K562 (cell line): ENCODE results near the gene ZNF215. TPM values are rescaled to one million over a fixed set of nuclear protein-coding genes. Genes with fewer than 3 reads are reported as not detected.

Experiments used
- ATAC-seq: fragments of 200-7000 bp; cut with Tn5 transposase; 3 replicates; pipeline ENCODE4 v1.9.1; 2020; ENCODE audit warnings: moderate library complexity
- BruUV-seq: library from RNA; stranded (reverse); fragments of 400-500 nt; replicated peaks from 2 replicates; lab custom pipeline; 2021; lab: Mats Ljungman, UMichigan
- CTCF ChIA-PET: fragments of 300-600 bp; formaldehyde crosslinking; extraction: SDS; loops from one replicate; lab custom pipeline; 2021; ENCODE audit warnings: low intra/inter-chr PET ratio; lab: Yijun Ruan, JAX
- POLR2A ChIA-PET: fragments of 300-600, 350-650 bp; sonication (Branson Sonifier 250); formaldehyde crosslinking; extraction: SDS; loops from one replicate; lab custom pipeline; 2021; ENCODE audit warnings: antibody characterized with exemption, inconsistent platforms; lab: Yijun Ruan, JAX
- DNase-seq, 4 experiments: peaks; one replicate each; pipeline versions ENCODE4 v3.0.0 to v3.0.0-alpha.2; 2011 to 2018; ENCODE audit warnings: low spot score in 3 of 4, mixed read lengths in 3 of 4; ENCODE audit errors: extremely low read depth in 1 of 4
- FAIRE-seq: peaks from 2 replicates; lab custom pipeline; 2011; peaks lifted over from hg19 to GRCh38; lab: Jason Lieb, UNC
- H2AFZ ChIP-seq: 2 replicates; pipeline ENCODE4 v1.6.0; 2011; ENCODE audit warnings: low read depth, low read length, control low read depth, inconsistent platforms
- H3K27ac ChIP-seq: fragments of 200-600 bp; 3 replicates; pipeline ENCODE4 v1.8.0; 2011; ENCODE audit warnings: low read depth, mild to moderate bottlenecking, control low read depth, inconsistent platforms, low read length, moderate library complexity, mixed read lengths; ENCODE audit errors: extremely low read depth
- H3K27me3 ChIP-seq, 2 experiments: fragments of 300-600 bp in 1 of 2; 2 replicates in 1 of 2; 3 replicates in 1 of 2; pipeline versions ENCODE4 v1.6.0 to v1.8.0; 2011; ENCODE audit warnings: inconsistent platforms in 2 of 2, low read length in 2 of 2, mild to moderate bottlenecking in 1 of 2, mixed read lengths in 1 of 2, moderate library complexity in 1 of 2; ENCODE audit not compliant: control insufficient read depth in 2 of 2, insufficient read depth in 2 of 2
- H3K36me3 ChIP-seq: fragments of 300-600 bp; 3 replicates; pipeline ENCODE4 v1.8.0; 2011; ENCODE audit warnings: mild to moderate bottlenecking, low read length, inconsistent platforms; ENCODE audit not compliant: control insufficient read depth, insufficient read depth
- H3K4me1 ChIP-seq, 2 experiments: fragments of 200-600 bp in 1 of 2; replicated peaks in 1 of 2; 2 replicates in 1 of 2; 3 replicates in 1 of 2; pipeline versions ENCODE4 v1.5.1 to v1.8.0; 2011; ENCODE audit warnings: inconsistent platforms in 2 of 2, low read length in 2 of 2, mild to moderate bottlenecking in 1 of 2, mixed read lengths in 1 of 2, moderate library complexity in 1 of 2; ENCODE audit not compliant: control insufficient read depth in 2 of 2, insufficient read depth in 2 of 2
- H3K4me2 ChIP-seq: 2 replicates; pipeline ENCODE4 v1.6.1; 2011; ENCODE audit warnings: low read length, control low read depth, inconsistent platforms, mixed read lengths; ENCODE audit not compliant: insufficient read depth
- H3K4me3 ChIP-seq: fragments of 200-600 bp; sonication (generic), shearing (Covaris generic); 2 replicates; pipeline ENCODE4 v1.5.1; 2016; ENCODE audit warnings: control low read depth, inconsistent platforms
- H3K79me2 ChIP-seq: fragments of 200-600 bp; 3 replicates; pipeline ENCODE4 v1.8.0; 2011; ENCODE audit warnings: low read length, inconsistent platforms; ENCODE audit not compliant: control insufficient read depth, insufficient read depth
- H3K9ac ChIP-seq, 2 experiments: 2 replicates each; pipeline versions ENCODE4 v1.6.0 to v1.6.1; 2011; ENCODE audit warnings: low read depth in 2 of 2, low read length in 2 of 2, control low read depth in 1 of 2, inconsistent platforms in 1 of 2, mild to moderate bottlenecking in 1 of 2, mixed read lengths in 1 of 2; ENCODE audit not compliant: insufficient read depth in 1 of 2
- H3K9me1 ChIP-seq: one replicate; pipeline ENCODE4 v1.6.0; 2011; ENCODE audit warnings: inconsistent platforms, mild to moderate bottlenecking, low read length, moderate library complexity; ENCODE audit not compliant: control insufficient read depth, insufficient read depth
- H3K9me3 ChIP-seq: replicated peaks from 2 replicates; pipeline ENCODE4 v1.5.1; 2011; ENCODE audit warnings: low read depth, low read length, inconsistent platforms; ENCODE audit not compliant: control insufficient read depth, insufficient read depth
- H4K20me1 ChIP-seq: replicated peaks from 2 replicates; pipeline ENCODE4 v1.6.1; 2011; ENCODE audit warnings: low read length, inconsistent platforms, mixed read lengths; ENCODE audit not compliant: control insufficient read depth, insufficient read depth
- BHLHE40 ChIP-seq: IDR thresholded peaks from 2 replicates; pipeline ENCODE4 v1.6.1; 2011; ENCODE audit warnings: low read length, improper control_type of control experiment
- CHCHD3 ChIP-seq: fragments of 250-450 bp; sonication (Bioruptor Pico); IDR thresholded peaks from 2 replicates; pipeline ENCODE4 v2.1.2; 2022; ENCODE audit warnings: mild to moderate bottlenecking
- HMG20A ChIP-seq: fragments of 450-650 bp; formaldehyde crosslinking; conservative IDR thresholded peaks from 2 replicates; pipeline ENCODE4 v1.4.0; 2020; ENCODE audit warnings: mild to moderate bottlenecking, mixed read lengths
- MEF2A ChIP-seq: IDR thresholded peaks from 2 replicates; pipeline ENCODE4 v1.6.1; 2011; ENCODE audit warnings: low read depth, mild to moderate bottlenecking, low read length, moderate library complexity; ENCODE audit not compliant: control insufficient read depth
- NCOA4 ChIP-seq: fragments of 450-650 bp; IDR thresholded peaks from 2 replicates; pipeline ENCODE4 v1.6.1; 2018; ENCODE audit warnings: mild to moderate bottlenecking; ENCODE audit not compliant: partially characterized antibody
- RBM22 ChIP-seq: fragments of 200-400 bp; formaldehyde crosslinking; IDR thresholded peaks from 2 replicates; pipeline ENCODE4 v1.6.1; 2018; ENCODE audit warnings: low read length, low read depth; ENCODE audit not compliant: poor library complexity, severe bottlenecking
- RHOXF2B ChIP-seq: fragments of 250-450 bp; sonication (Bioruptor Pico); conservative IDR thresholded peaks from 2 replicates; pipeline ENCODE4 v1.5.1; 2021
- TAF7 ChIP-seq: fragments of 450-650 bp; IDR thresholded peaks from 2 replicates; pipeline ENCODE4 v1.6.1; 2016; ENCODE audit warnings: missing genetic modification characterization, missing compliant biosample characterization
- TFAM ChIP-seq: fragments of 250-450 bp; sonication (Bioruptor Pico); conservative IDR thresholded peaks from 2 replicates; pipeline ENCODE4 v1.5.0; 2021; ENCODE audit warnings: mild to moderate bottlenecking, moderate library complexity
- ZNF224 ChIP-seq: sonication (generic); formaldehyde crosslinking; IDR thresholded peaks from 2 replicates; pipeline ENCODE4 v1.8.0; 2022; ENCODE audit warnings: mild to moderate bottlenecking, missing genetic modification reagents
- in situ Hi-C: fragments of 300-500 bp; cut with MboI; formaldehyde crosslinking; loops from 4 replicates; pipeline ENCODE4 v1.15.0; 2018; ENCODE audit warnings: inconsistent platforms, mixed read lengths
- intact Hi-C: fragments of 100-400 bp; cut with micrococcal nuclease; formaldehyde crosslinking; loops from 2 replicates; pipeline ENCODE4 v1.14.2; 2022
- polyA plus RNA-seq, 8 experiments: library from polyadenylated mRNA; depleted of rRNA in 4 of 8; stranded (reverse) in 5 of 8; unstranded in 3 of 8; fragments of >200 nt; fragmentation: Nextera tagmentation in 2 of 8; fragmentation: Illumina TruSeq in 1 of 8; extraction: Ambion mirVana in 2 of 8; extraction: Trizol in 1 of 8; gene quantifications; 2 replicates each; pipeline versions ENCODE4 v1.2.1 to v1.2.3, GENCODE V29; 2011 to 2014; ENCODE audit warnings: inconsistent platforms in 1 of 8, missing spikeins in 1 of 8
- total RNA-seq, 7 experiments: library from RNA; depleted of rRNA in 6 of 7; stranded (reverse); fragments of >200 nt in 6 of 7; fragmentation: Illumina TruSeq in 2 of 7; extraction: Trizol in 2 of 7; gene quantifications; 2 replicates each; pipeline versions ENCODE4 v1.2.1 to v1.2.3, GENCODE V29; 2011 to 2021; ENCODE audit warnings: low replicate concordance in 1 of 7
- TF ChIP-seq, protein P1 (sequence below): fragments of 450-650 bp; IDR thresholded peaks from 2 replicates; pipeline ENCODE4 v1.7.0; 2016; ENCODE audit warnings: borderline replicate concordance
- TF ChIP-seq, protein P2 (sequence below): sonication (generic); formaldehyde crosslinking; IDR thresholded peaks from 2 replicates; pipeline ENCODE4 v1.8.1; 2023; ENCODE audit warnings: mild to moderate bottlenecking, missing genetic modification reagents
- TF ChIP-seq, protein P3 (sequence below): fragments of 250-450 bp; sonication (Bioruptor Pico); IDR thresholded peaks from 2 replicates; pipeline ENCODE4 v1.4.0; 2020
- TF ChIP-seq, protein P4 (sequence below): fragments of 450-650 bp; formaldehyde crosslinking; IDR thresholded peaks from 2 replicates; pipeline ENCODE4 v1.4.0; 2020; ENCODE audit warnings: mild to moderate bottlenecking, mixed read lengths

The ZNF215 gene
- total and polyA plus RNA-seq, 9 of the 15 experiments (the other 6 are each of a cell fraction or from before 2014, with no cell fraction given), result 11.2 to 19.1 (median 14.2) TPM

DNA sequence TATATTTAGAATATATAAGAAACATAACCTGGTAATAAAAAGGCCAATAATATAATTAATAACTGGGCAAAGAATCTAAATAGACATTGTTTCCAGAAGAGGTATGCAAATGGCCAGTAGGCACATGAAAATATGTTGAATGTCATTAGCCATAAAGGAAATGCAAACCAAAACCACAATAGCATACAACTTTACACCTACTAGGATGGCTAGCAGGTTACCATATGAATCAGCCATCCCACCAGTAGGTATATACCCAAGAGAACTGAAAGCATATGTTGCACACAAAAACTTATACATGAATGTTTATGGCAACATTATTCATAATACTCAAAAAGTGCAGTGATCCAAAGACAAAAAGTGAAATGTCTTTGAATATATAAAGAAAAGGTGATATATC, 31.2 kb upstream of the ZNF215 start:
- Histone ChIP-seq H3K4me1 (no peaks in the 10 kb centered on the region), H3K4me2 (no peak overlapping the region), H3K27me3 (no peaks in the 10 kb centered on the region), H3K9ac (no peak overlapping the region), H2AFZ (no peak overlapping the region), H3K9me3 (no peaks in the 10 kb centered on the region), H3K9me1 (no peaks in the 10 kb centered on the region), H3K4me3 (no peak overlapping the region), H3K27ac (no peak overlapping the region), H3K36me3 (no peaks in the 10 kb centered on the region), H4K20me1 (no peaks in the 10 kb centered on the region), H3K79me2 (no peaks in the 10 kb centered on the region)
- no peak for DNase-seq
- TF ChIP-seq, protein P1, sequence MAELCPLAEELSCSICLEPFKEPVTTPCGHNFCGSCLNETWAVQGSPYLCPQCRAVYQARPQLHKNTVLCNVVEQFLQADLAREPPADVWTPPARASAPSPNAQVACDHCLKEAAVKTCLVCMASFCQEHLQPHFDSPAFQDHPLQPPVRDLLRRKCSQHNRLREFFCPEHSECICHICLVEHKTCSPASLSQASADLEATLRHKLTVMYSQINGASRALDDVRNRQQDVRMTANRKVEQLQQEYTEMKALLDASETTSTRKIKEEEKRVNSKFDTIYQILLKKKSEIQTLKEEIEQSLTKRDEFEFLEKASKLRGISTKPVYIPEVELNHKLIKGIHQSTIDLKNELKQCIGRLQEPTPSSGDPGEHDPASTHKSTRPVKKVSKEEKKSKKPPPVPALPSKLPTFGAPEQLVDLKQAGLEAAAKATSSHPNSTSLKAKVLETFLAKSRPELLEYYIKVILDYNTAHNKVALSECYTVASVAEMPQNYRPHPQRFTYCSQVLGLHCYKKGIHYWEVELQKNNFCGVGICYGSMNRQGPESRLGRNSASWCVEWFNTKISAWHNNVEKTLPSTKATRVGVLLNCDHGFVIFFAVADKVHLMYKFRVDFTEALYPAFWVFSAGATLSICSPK, result no peak
- TF ChIP-seq BHLHE40, result no peak
- no peak for TF ChIP-seq CHCHD3
- TF ChIP-seq, protein P2, sequence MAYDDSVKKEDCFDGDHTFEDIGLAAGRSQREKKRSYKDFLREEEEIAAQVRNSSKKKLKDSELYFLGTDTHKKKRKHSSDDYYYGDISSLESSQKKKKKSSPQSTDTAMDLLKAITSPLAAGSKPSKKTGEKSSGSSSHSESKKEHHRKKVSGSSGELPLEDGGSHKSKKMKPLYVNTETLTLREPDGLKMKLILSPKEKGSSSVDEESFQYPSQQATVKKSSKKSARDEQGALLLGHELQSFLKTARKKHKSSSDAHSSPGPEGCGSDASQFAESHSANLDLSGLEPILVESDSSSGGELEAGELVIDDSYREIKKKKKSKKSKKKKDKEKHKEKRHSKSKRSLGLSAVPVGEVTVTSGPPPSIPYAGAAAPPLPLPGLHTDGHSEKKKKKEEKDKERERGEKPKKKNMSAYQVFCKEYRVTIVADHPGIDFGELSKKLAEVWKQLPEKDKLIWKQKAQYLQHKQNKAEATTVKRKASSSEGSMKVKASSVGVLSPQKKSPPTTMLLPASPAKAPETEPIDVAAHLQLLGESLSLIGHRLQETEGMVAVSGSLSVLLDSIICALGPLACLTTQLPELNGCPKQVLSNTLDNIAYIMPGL (CRISPR knock-in tag), result no peak
- TF ChIP-seq, protein P3, sequence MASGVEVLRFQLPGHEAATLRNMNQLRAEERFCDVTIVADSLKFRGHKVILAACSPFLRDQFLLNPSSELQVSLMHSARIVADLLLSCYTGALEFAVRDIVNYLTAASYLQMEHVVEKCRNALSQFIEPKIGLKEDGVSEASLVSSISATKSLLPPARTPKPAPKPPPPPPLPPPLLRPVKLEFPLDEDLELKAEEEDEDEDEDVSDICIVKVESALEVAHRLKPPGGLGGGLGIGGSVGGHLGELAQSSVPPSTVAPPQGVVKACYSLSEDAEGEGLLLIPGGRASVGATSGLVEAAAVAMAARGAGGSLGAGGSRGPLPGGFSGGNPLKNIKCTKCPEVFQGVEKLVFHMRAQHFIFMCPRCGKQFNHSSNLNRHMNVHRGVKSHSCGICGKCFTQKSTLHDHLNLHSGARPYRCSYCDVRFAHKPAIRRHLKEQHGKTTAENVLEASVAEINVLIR (CRISPR knock-in tag), result no peak
- TF ChIP-seq HMG20A (CRISPR knock-in tag), result no peak
- TF ChIP-seq MEF2A, result no peak
- no peak for TF ChIP-seq RBM22
- no peak for TF ChIP-seq TFAM
- TF ChIP-seq NCOA4, result no peak
- TF ChIP-seq ZNF224 (CRISPR knock-in tag), result no peak
- TF ChIP-seq TAF7 (tag), result no peak
- no peak for TF ChIP-seq RHOXF2B (CRISPR knock-in tag)
- TF ChIP-seq, protein P4, sequence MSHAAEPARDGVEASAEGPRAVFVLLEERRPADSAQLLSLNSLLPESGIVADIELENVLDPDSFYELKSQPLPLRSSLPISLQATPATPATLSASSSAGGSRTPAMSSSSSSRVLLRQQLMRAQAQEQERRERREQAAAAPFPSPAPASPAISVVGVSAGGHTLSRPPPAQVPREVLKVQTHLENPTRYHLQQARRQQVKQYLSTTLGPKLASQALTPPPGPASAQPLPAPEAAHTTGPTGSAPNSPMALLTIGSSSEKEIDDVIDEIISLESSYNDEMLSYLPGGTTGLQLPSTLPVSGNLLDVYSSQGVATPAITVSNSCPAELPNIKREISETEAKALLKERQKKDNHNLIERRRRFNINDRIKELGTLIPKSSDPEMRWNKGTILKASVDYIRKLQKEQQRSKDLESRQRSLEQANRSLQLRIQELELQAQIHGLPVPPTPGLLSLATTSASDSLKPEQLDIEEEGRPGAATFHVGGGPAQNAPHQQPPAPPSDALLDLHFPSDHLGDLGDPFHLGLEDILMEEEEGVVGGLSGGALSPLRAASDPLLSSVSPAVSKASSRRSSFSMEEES (CRISPR knock-in tag), result no peak
- ChIA-PET CTCF (no interaction called here), POLR2A (no interaction called here)
- FAIRE-seq, result no peak
- intact Hi-C loops, result no loop called here
- BruUV-seq, result no TSS peak
- no peak for ATAC-seq
- in situ Hi-C loops, result no loop called here
